GM18858 (cell line): ENCODE data around the gene LRRC47.

Experiments
- ATAC-seq: cut with Tn5 transposase; IDR thresholded peaks from one replicate; pipeline ENCODE4 v1.9.1; 2021; ENCODE audit not compliant: unreplicated experiment

LRRC47 gene

DNA sequence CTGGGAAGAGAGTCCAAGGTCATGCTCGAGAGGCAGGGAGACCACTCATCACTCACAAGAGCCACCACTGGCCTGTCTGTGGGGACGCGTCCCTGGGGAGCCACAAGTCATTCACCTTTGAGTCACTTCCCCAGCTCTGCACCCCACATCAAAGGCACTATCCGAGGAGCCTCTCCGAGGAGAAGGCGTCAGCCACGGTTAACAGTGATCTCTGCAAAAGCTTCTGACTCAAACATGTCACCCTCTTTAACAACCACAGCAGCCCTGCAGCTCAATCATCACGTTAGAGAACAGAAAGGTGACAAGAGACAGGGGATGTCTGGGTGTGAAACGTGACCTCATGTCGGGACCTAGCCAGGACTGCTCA lies 9.0 kb downstream of the LRRC47 start:
- no peak for ATAC-seq

DNA sequence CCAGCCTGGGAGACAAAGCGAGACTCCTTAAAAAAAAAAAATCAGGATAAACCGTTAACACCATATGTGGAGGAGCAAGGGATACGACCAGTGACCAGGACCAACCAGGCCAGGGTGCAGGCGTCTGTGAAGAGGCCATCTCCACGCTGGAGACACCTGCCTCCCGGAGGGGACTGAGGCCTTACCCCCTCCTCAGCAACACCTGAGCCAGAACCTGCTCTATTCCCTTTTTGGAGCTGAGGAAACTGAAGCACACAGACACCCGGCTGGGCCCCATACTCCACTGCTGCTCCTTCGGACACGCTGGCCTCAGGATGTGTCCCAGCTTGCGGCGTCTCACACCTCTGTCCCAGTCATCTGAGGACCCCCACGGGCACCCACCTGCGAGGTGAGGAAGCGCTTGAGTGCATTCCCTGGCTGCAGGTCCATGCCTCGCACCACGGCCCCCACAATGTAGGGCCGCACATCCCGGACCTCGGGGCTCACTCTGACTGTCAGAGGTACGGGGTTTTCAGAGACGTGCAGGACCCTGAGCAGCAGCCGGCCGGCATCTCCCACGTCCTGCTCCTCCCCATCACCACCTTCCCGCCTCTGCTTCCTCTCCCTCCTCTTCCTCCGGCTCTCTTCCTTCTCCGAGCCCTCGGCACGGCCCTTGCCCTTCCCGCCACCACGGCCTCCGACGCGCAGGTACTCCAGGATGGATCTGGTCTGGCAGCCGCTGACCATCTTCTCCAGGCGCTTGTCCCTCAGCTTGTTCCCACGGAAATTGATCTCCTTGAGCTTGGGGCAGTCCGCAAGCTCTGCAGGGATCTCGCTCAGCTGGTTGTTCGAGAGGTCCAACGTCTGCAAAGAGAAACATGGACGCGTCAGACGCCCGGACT lies 9.6 kb downstream of the LRRC47 start:
- ATAC-seq: no peak

DNA sequence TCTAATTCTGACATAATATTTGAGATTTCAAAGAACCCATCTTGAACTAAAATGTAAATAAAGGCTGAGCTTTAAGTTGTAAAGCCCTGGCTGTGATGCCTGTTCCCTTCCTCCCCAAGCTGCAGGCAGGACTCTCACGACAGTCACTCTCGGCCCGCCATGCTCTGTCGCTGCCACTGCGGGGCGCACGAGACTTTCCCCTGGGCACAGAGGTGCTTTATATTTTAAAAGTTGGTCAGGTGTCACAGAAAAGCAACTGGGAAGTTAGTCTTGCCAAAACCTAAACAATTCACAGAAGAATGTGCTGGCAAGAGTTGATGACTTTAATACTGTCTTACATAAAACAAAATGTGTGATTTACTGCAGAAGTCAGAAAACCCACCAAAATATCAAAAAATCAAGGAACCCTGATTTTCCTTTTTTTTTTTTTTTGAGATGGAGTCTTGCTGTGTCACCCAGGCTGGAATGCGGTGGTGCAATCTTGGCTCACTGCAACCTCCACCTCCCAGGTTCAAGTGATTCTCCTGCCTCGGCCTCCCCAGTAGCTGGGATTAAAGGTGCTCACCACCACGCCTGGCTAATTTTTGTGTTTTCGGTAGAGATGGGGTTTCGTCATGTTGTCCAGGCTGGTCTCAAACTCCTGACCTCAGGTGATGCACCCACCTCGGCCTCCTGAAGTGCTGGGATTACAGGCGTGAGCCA lies 10.7 kb downstream of the LRRC47 start:
- no peak for ATAC-seq

DNA sequence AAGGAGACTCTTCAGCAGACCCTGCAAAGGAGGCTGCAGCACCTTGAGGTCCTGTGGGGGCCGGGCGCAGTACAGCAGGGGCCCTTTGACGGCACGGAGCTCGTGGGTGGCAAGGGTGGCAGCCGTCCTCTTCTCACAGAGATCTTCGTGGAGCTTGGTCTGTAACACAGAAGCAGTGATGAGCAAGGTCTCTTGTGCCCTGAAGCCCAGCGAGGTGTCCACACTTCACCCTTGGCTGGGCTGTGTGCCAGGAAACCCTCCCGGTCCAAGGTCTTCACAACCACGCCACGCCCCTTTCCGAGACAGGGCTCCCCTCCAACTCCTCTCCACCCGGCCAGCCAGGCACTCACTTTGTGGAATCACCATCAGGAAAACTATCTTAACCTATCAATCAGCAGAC lies 11.3 kb downstream of the LRRC47 start:
- no peak for ATAC-seq

DNA sequence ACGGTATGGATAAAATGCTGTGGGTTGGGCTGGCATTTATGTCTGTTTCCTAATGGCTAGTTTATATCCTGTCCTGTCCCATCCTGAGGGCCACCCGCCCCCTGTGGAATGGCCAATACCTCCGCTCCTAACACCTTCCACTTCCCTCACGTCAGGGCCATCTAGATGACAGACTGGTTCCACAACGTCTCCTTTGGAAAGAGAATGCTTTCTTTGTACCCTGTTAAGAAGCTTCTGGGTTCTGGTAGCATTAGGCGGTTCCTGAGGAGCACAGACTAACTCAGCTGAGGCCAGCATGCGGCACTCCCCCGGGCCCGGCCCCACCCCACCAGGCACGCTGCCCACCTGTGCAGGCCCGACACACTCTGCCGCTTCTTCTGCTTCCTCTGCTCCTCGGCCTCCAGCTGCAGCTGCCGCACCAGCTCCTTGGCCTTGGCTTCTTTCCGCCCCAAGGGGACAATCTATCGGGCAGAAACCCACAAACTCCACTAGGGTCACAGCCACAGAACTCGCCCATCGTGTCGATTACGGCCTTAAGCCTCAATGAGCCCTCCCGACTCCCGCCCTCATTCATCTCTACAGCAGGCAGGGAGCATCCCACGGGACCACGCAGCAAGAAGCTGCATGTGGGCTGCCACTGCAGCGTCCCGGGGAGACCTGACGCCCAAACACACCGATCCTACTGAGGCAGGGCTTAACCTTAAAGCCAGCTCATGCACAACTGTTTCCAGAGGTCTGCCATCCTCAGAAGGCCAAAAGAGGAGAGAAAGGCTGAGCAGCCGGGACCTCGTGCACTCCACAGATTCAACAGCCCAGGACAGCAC lies 12.4 kb downstream of the LRRC47 start:
- ATAC-seq: no peak

DNA sequence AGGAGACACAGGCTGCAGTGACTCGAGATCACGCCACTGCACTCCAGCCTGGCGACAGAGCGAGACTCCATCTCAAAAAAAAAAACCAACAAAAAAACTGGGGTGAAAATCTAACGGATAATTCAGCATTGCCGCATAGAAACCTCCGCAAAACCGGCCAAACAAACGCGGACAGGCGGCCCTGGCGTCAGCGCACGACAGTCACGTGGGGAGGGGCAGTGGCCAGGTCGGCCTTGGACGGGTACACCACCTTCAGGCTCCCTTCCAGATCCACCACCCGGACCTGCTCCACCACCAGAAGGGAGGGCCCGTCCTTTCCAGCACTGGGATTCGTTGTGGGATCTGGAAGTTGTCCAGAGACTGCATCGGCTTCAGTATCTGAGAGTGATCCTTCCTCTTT lies 15.4 kb downstream of the LRRC47 start:
- no peak for ATAC-seq

DNA sequence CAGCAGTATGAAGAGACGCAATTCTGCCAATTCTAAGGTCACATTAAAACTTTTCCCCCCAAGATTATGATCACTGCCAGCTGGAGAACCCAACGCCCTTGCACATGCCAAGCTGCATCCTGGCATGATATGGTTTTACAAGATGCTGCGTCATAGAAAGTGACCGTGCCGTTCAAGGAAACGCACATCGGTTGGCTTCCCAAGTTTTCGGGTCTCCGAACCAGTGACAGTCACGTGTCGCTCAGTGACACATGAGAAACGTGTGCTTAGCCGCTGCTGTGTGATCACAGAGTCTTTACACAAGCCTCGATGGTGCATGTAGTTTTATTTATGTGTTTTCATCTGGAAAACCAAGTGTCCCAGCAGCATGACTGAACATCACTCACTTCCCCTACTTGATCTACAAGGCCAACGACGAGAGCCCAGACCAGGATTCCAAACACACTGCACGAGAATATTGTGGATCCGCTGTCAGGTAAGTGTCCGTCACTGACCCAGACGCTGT lies 16.3 kb downstream of the LRRC47 start:
- no peak for ATAC-seq

DNA sequence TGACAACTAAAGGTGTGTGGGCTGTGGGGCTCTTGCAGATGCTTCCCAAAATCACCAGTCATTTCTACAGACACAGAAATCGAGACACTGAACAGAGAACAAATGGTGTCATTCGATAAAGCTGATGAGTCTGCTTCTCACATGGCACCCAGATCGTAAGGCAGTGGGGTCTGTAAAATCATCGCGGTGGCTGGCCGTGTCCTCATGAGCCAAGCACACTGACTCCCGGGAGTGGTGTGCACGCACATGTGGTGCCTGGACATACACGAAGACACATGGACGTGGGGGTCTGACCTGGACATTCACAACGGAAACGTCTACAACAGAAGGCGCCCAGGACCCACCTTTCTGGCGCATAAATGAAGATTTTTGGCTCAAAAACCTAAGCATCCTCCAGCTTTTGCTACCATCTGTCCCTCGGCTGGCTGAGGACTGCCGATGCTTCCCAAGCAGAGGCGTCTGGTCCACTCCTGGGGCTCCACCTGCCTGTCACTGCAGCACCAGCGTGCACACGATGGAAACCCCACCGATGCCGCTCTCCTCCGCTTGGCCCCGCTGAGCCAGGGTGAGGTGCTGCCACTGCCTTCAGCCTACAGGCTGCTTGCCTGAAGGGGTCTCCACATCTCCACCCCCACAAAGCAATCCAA lies 16.9 kb downstream of the LRRC47 start:
- ATAC-seq: no peak

DNA sequence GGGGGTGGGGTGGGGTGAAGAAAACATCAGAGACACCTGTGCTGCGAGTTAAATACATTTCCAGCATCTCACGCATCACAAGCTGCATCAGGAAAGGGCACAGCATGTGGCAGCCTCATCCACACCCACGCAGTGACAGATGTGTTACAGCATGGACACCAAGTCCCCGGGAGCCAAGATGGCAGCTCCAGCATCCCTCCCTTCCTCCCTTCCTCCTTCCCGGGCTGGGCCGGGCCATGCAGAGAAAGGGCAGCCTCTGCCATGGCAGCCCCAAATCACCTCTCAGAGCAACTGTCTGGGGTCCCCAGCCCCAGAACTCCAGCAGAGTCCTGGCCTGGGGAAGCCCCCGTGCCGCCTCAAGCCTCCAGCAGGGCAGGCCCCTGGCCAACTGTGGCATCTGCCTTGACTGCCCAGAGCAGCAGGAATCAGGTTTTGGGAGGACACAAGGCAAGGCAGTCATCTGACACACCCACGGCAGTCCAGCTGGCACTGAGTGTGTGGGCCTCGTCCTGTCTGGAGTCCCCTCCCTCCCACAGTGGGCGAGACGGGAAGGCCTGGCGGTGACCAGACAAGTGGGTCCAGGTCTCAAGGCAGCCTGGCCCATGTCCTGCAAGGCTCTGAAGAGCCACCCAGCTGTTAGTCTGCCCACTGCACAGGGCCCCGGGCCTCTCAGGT lies 17.6 kb downstream of the LRRC47 start:
- no peak for ATAC-seq

DNA sequence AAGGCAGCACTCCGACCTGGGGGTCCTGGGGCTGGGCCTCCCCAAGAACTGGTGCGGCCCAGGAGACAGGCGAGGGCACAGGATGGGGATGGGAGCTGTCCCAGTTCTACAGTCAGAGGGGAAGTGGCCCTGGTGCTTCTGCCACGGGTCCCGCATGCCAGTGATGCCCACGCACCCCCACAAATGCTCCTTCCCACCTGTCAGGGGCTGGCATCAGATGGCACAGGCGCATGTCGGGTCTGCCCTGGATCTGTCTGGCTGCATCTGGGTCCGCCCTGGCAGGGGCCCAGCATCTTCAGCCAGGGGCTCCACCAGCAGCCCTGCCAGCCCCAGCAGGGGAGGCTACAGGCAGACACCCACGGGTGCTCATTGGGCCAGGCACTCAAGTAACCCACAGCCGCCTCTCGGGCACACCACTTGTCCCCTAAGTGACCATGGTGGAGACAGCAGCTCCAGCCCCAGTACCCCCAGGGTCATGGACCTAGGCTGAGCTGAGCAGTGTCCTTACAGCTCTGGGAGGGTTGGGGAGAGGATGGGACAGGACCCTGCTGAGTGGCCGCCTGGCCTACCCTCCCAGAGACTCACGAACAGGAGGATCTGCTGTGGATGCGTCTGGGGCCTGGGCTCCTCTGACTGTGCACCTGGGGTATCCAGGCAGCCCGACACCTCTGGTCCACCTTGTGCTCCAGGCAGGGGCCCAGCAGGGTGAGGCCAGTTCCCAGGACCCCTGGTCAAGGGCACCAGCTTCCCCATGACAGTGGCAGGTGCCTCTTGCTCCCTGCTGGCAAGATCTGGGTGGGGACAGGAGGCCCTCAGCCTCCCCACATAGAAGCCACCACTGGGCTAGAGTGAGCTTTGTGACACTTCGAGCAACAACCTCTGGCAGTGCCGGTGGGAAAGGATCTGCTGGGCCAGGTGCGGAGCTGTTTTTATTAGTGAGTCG lies 18.4 kb downstream of the LRRC47 start:
- ATAC-seq: no peak

DNA sequence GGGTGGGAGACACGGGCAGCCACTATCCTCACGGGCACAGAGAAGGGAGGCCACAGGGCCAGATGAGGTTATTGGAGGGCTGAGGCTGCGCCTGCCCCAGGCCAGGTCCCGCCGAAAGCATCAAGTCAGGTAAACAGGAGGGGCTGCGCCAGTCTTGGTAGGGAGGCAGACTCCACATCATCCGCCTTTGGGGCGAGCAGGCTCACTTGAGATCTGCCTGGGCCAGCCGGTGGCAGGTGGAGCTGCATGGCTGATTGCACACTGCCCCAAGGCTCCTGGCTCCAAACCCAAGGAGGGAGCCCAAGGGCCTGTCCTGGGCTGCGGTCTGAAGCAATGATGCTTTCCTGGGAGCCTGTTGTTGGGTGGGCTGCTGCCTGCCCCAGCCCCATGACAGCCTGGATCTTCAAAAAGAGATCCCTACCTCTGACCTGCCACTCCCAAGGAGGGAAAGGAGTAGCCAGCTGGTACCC lies 19.2 kb downstream of the LRRC47 start:
- no peak for ATAC-seq

DNA sequence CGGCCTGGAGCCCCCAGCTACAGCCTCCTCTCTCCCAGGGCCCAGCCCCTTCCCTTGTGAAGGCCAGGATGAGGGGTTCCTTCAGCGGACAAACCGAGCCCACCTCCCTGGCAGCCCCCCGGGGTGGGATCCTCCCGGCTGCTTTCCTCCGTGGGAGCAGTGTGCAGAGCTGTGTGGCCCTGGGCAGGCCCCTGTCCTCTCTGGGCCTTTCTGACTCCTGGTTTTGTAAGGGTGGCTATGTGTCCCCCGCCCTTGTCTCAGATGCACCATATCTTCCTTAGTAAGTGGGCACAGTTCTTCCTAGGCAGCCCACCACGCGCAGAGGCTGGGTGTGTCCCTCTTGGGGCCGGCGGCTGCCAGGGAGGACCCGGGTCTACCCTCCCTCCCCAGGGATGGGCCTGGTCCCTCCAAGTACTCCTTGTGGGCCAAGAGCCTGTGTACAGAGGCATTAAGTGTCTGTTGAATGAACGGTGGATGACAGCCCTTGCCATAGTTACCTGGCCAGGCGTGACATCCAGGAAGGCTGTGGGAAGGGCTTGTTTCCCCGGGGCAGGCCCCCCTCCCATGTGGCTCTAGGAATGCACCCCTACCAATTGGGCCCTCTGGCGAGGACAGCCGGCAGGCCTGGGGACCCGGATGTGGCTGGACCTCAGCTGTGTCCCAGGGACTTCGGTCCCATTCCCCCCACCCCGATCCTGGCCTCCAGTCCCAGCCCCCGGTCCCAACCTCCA lies 19.9 kb downstream of the LRRC47 start:
- ATAC-seq: no peak

DNA sequence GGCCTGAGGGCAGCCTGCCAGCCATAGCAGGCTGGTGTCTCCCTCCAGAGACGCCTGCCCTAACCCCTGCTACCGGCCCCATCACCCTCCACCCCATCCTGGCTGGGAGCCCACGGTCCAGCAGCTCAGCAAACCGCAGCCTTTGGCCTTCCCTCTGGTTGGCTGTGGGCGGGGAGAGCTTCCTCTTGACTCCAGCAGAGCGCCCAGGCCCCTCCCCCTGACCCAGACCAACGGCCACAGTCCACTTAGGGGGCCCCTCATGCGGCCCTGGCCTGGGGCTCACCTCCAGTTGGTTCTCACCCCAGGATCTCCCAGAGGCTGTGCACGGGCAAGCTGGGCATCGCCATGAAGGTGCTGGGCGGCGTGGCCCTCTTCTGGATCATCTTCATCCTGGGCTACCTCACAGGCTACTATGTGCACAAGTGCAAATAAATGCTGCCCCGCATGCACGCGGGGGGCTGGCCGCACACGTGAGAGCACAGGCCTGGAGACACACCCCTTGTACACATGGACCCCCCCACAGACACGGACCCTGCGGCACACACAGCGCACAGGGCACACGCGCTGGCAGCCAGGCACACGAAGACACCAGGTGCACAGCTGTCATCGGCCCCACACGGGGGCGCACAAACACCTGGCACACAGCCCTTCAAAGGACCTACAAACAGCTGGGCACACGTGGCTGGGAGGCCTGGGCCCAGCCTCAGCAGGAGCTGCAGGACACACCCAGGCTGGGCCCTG lies 20.6 kb downstream of the LRRC47 start:
- no peak for ATAC-seq

DNA sequence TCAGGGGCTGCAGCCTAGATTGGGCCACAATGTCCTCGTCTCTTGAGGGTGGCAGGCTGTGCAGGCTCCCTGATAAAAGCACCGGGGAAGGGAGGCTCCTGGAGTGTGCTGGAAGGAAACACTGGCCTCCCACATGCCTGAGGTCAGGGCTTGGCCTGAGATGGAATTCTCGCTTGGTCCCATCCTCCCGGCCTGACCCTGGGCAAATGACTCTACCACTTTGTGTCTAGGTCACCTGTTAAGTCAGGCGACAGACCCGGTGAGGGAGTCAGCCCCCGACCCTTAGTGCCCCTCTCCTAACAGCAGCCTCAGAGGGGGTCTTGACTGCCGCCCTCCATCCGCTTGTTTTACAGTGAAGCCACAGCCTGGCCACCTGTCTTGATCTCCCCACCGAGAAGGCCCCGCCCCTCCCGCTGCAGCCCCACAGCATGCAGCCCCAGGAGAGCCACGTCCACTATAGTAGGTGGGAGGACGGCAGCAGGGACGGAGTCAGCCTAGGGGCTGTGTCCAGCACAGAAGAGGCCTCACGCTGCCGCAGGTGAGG lies 21.3 kb downstream of the LRRC47 start:
- ATAC-seq: no peak

DNA sequence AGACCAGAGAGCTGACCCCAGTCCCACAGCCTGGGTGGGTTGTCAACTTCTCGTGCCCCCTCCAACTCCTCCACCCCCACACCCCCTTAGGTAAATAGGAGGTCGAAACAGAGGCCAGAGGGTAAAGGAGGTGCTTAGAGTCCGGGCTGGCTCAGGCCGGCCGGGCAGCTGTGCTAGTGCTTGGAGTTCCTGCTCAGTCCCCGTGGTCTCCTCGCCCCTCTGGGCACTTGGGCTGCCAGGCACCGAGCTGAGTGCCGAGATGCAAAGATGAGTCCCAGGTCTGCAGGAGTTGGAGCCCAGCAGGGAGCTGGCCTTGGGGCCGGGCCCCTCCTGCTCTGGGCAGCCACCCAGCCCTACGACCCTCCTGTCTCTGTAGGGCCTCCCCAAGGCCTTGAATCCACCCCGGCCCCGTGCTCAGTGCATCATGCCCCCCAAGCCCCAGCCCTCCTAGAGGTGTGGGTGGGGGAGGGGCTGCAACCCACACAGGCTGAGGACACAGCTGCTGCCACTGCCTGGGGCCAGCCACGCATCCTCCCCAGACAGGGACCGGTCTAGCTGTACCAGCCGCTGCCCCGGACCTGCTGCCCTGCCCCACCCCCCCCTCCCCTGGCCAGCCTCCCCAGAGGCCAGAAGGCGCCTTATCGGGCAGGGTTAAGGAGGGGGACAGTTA lies 21.9 kb downstream of the LRRC47 start:
- no peak for ATAC-seq

DNA sequence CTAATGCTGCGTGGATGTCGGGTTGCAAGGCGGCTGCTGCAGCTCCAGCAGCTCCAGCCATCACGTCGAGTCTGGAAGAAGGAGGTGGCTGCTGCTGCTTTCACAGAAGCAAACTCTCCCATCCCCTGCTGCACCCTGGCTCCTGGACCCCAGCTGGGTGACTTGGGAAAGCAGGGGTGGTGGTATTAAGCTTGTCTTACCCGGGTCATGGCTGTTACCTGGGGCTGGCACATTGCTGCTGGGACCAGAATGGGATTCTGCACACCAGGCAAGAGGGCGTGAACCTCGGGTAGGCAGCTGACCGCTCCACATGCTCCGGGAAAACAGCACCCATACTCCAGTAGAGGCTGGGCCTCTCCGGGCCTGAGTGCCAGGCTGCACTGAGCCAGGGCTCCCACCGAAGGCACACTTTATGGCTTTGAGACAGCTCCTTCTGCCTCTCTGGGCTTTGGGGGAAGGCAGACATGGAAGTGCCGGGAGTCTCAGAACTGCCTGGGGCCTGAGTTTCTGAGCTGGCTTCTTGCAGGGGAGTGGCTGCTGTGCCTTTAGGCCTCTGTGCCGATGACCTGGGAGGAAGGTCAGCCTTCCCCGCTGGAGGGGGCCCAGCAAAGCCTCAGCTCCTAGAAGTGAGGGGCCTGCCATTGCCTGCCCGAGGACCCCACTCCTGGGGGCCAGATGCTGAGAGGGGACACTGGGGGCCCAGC lies 22.6 kb downstream of the LRRC47 start:
- ATAC-seq: no peak
